HG02852 (cell line): ENCODE measurements around the gene TYSND1.
"Not testable (repeated sequence)": the region's sequence is repeated elsewhere in the genome, so short reads cannot be mapped to it uniquely, and the experiment has no call there.

ENCODE experiments used
- ATAC-seq: cut with Tn5 transposase; IDR thresholded peaks from one replicate; pipeline ENCODE4 v1.9.1; 2021; ENCODE audit warnings: mild to moderate bottlenecking, moderate library complexity; ENCODE audit not compliant: unreplicated experiment

TYSND1 gene

DNA sequence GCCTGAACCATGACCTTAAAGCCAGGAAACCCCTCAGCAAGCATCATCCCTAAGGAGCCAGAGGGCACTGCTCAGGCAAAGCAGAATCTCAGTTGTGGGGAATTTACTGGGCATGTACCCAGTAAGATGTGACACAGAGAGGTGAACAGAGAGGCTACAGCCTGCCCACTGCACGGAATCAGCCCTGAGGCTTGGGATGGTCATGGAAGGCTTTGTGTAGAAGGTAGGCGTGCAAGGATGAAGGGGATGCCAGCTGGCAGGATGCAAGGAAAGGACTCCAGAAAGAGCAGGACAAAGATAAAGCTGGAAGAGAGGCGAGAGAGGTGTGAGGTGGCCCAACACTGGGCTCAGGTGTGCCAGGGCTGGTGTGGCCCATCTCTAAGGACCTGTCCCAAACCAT lies 11.5 kb downstream of the TYSND1 start:
- no peak for ATAC-seq

DNA sequence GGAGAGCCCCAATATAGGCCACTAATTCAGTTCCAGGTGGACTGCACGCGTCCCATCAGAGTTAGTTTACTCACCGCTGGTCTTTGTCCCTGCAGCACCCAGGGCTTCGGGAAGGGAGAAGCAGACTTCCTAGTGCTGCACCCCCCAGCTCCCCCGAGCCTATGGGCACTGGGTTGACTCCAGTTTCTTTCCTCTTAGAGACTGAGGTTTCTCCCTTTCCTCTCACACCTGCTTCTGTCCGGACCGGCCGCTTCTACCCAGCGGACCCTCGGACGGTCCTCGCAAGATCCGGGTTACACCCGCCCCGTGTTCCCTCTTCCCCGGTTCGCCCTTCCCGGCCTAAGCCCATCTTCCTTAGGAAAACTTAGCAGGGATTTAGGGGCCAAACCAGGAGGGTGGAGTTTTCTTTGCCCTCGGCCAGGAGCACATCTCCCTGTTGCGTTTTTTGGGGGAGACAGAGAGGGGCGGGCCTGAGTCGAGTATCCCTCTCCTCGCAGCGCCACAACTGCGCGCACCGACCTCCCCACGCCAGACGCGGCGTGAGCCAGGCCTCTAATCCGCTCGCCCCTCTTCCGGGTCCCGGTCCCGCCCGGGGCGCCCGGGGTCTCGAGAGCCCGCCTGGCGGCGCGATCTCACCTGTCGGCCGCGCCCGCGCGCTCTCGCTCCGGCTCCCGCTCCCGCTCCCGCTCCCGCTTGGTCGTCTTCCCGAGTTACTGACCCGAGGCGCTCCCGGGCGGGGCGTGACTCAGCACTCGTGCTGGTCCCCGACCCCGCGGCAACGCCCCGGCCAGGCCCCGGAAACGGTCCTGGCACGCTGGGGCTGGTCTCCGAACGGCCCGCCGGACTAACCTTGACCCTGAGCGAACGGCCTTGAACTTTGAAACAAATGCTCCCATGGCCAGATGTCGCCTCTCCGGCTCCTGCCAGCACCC lies 14.1 kb downstream of the TYSND1 start, which contains the start of gene AIFM2:
TSS of gene AIFM2 (minus strand) at position 728 of the 932 bp plus-strand sequence. CDS start 8,741 bp downstream, outside the sequence.
- ATAC-seq: peak; percentile 81

DNA sequence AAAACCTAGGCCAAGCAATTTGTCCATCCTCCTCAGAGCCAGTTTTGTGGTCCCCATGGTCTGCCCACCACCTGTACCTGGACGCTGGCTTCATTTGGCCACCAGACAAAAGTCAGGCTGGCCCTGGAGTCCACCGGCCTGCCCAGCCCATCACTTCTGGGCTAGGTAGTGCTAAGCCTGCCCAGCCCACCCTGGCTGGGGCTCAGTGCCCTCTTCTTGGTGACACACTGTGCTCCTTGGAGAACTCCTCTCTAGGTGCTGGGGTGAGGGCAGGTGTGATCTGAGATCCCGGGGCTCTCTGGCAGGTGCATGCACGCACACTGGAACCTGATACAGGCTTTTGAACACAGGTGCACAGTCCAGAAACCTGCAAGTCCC lies 15.0 kb downstream of the TYSND1 start:
- no peak for ATAC-seq

DNA sequence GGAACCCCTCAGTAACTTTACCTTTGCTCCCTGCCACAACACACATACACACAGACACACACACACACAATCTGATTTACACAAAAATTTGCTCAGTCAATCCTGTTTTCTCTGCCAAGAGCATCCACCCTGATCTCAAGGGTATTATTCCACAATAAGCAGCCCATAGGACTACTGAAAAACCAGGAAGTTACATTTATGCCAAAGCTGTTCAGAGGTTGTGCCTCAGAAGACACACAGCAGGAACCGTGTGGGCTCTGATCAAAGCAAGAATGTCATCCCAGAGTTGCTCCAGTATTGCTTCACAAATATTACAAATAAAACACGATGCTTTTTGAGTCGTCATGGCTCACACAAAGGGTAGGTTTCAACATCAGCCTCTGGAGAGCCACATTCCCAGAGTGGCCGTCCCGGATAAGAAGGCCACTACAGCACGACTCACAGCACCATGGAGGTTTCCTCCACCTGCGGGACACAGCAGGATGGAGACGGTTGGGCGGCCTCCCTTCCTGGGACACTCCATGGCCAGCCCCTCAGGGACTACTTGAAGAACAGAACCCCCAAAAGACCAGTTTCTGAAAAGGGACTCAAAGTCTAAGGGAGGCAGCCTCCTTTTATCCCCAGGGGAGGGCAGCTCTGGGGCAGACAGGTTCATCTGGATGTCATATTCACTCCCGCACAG lies 15.5 kb downstream of the TYSND1 start:
- ATAC-seq: no peak

DNA sequence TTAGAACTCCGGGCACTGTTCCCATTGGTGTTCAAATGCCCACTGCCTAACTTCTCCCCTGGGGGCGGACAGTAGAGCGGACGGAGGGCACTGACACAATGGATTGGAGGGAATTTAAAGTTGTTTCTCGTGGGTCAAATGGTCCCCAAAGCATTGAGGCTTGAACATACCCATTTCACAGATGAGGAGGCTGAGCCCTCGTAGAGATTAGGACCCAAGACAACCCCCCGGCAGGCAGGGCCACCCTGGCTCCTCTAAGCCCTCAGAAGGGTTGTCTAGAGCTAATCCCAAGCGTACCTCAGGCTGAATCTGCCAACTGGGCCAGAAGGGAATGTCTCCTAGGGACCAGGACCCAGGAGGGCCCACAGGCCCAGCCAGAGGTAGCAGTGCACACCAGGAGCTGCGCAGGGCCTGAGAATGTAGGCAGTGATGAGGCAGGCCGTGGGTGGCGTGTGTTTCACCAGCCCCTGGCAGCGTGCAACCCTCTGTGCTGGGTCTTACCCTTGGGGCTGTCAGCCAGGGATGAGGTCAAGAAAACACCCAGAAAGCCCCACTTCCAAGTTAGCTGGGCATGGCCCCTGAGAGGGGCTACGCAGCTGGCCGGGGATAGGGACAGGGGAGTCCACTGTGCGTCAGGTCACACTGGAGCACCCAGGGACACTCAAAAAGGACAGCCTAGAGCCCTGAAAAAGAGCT lies 19.7 kb downstream of the TYSND1 start:
- ATAC-seq: no peak

DNA sequence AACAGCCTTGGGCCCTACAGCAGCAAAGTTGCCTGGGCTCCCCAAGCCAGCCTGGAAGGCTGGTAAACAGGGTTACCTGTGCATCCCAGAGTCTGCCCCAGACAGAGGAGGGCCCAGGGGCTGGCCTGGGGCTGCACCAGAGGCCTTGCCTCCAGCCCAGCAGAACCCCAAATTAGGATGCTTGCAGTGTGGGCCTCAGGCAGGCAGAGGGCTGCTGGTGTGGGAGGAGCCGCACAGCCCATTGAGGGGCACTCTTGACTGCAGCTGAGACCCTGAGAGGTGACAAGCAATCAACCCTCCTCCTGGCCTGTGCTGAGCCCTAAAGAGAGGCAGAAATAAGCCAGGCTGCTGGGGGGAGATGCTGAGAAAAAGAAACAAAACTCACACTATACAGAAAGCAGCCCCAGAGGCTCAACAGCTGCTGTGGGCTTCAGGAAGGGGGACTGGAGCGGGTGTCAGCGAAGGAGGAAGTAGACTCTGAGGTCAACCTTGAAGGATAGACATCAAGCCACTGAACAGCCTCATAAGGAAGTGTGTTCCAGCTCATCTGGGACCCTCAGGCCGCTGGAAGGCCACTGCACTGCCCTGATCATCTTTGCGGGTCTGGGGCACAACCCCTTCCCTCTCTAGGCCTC lies 20.5 kb downstream of the TYSND1 start:
- ATAC-seq: no peak

DNA sequence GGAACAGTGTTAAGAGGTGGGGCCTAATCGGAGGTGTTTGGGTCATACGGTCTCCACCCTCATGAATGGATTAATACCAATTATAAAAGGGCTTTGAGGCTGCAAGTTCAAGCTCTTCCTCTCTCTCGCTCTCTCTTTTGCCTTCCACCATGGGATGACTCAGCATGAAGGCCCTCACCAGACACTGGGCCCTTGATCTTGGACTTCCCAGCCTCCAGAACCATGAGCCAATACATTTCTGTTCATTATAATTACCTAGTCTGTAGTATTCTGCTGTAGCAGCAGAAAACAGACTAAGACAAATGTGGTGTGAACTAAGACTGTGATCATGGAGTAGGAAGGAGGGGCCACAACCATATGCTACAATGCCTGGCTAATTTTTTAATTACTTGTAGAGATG lies 21.6 kb downstream of the TYSND1 start:
- ATAC-seq: no peak

DNA sequence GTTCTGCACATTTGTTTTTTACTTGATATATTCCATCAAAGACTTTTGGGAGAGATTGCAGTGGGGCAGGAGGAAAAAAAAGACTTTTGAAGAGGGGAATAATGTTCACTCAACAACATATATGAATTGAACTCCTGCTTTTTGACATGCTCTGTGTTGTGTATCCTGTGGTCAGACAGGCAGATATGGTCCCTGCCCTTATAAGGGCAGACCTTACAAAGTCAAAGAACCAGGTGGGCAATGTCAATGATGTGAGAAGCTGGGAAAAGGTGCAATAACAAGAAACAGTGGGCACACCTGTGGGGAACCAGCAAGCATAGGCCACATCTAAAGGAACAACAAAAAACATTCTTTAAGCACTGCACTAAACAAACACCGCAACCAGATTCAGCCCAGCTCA lies 22.1 kb downstream of the TYSND1 start:
- no peak for ATAC-seq

DNA sequence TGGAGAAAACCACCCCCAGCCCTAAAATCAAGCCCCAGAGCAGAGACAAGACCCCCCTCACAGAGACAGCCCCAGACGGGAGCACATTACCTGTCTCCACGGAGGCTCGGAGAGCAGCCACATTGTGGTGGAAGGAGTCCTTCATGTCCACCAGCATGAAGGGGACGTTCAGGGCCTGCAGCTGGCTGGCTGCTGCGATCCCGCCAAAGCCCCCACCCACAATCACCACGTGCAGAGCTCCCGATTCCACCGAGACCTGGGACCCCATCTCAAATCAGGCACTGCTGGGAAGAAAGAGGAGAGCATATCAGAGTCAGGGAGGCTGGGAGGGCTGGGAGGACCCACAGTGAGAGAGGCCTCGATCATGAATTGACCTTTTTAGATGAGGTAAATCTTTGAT lies 22.7 kb downstream of the TYSND1 start:
- no peak for ATAC-seq

DNA sequence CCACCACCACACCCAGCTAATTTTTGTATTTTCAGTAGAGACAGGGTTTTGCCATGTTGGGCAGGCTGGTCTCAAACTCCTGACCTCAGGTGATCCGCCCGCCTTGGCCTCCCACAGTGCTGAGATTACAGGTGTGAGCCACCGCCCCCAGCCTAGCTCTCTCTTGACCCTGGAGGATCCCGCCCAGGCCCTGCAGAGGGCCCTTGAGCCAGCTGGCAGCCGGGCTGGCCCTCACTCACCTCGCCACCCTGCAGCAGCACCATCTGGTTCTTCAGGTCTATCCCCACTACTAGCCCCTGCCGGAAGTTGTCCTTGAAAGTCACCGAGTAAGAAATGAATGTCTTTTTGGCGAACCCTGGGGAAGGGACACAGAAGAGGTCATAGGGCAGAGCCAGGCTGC lies 23.3 kb downstream of the TYSND1 start:
- ATAC-seq: not testable (repeated sequence)

DNA sequence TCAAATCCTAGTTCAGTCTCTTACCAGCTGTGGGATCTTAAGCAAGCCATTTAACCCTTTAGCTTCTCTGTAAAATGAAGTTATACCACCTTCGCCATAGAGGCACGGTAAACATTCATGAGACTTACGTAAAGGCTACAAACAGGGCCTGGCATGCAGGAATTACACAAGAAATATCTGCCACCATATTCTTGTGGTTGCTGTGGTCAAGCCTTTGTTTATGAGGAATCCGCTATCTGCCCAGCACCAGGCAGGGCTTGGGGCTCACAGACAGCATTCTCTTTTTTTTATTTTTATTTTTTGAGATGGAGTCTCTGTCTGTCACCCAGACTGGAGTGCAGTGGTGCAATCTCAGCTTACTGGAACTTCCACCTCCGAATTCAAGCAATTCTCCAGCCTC lies 23.8 kb downstream of the TYSND1 start:
- ATAC-seq: no peak

DNA sequence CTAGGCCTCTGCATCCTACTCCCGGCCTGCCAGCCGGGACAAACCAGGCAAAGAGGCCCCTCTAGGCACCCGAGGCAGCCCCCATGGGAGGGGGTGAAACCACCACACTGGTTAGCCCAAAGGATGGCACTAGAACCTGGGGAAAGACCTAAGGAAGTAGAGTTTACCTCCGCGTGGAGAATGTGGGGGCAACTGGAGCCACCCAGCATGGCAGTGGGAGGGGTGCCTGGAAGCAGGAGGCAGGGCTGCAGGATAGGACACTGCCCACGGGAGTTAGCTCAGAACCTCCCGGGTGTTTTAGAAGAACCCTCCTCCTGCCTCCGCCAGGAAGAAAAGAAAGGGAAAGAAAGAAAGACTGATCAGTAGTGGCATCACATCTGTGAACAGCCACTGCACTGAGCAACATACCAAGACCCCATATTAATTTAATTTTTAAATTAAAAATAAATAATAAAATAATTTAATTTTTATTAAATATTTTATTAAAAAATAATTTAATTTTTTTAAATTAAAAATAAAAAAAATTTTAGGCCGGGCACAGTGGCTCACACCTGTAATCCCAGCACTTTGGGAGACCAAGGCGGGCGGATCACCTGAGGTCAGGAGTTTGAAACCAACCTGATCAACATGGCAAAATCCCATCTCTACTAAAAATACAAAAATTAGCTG lies 25.1 kb downstream of the TYSND1 start:
- no peak for ATAC-seq

DNA sequence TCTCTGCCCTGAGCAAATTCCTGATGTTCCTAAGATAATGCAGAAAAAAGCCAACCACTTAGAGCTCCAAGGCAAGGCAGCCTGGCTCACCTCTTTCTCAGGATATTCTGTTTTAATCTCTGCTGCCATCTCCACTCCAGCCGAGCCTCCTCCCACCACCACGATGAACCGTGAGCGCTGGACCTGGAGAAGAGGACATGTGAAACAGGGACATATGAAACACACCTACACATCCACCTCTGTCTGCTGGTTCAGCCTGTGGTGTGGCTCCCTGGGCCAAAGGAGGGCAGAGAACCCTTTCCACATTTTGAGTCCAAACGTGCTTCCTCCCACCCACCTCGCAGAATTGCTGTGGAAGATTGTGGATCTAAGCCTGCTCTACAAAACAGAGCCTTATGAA lies 26.1 kb downstream of the TYSND1 start:
- no peak for ATAC-seq

DNA sequence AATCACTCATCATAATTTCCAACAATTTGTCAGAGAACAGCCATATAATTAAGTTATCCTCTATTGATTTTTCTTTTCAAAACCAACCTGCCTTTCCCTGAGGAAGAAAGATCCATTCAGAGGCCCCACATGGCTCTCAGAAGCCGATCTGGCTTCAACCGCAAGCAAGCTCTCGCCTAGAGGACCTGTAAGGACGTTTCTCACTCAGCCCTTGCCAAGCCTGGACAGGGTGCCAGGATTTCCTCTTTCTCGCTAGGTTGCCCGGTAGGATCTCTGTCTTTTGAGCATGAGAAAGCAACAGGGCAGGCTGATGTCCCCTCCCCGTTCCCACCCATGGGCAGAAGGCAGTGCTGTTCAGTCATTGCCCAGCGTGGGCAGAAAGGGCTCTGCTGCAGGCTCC lies 26.9 kb downstream of the TYSND1 start:
- ATAC-seq: no peak

DNA sequence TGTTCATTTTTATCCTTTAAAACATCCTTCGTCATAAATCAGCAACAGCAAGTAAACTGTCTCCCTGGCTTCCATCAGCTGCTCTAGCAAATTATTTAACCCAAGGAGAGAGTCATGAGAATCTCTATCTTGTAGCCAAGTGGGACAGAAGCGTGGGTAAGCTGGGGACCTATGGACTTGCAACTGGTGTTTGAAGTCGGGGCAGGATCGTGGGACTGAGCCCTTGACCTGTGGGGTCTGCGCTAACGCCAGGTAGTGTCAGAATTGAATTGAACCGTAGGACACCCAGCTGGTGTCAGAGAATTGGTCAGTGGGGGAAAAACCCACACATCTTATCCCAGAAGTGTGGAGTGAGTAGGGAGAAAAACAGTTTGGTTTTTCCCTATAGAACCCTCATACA lies 27.3 kb downstream of the TYSND1 start:
- ATAC-seq: no peak

DNA sequence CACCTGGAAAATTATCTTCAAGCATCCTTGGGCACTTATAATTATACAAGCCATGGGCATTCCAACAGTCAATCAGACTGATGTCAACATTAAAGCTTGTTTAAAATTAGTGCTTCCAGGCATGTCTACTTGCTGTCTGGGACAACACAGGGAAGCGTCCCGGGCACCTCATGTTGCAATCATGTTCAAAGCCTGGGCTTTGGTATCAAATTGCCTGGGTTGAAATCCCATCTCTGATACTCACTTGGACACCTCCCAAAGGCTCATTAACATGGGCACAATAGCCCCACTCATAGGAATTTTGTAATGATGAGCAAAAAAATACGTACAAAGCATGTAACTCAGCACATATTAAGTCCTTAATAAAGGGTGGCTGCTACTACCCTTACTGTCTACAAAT lies 28.3 kb downstream of the TYSND1 start:
- no peak for ATAC-seq

DNA sequence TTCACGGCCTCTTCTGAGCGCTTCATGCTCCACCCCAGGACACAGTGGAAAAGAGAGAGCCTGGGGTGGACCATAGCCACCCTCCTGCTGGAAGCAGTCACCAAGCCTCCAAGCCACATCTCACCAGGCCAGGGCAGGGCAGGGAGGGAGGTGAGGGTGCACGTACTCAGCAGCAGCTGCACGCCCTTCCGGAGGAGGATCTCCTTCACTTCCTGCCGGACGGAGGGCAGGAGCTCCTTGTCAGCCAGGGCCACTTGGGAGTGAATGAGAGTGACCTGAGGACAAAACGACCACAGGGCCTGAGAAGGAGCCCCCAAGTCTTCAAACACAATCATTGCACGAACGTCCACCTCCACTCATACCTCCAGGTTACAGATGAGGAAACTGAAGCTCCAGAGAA lies 28.9 kb downstream of the TYSND1 start:
- ATAC-seq: no peak

DNA sequence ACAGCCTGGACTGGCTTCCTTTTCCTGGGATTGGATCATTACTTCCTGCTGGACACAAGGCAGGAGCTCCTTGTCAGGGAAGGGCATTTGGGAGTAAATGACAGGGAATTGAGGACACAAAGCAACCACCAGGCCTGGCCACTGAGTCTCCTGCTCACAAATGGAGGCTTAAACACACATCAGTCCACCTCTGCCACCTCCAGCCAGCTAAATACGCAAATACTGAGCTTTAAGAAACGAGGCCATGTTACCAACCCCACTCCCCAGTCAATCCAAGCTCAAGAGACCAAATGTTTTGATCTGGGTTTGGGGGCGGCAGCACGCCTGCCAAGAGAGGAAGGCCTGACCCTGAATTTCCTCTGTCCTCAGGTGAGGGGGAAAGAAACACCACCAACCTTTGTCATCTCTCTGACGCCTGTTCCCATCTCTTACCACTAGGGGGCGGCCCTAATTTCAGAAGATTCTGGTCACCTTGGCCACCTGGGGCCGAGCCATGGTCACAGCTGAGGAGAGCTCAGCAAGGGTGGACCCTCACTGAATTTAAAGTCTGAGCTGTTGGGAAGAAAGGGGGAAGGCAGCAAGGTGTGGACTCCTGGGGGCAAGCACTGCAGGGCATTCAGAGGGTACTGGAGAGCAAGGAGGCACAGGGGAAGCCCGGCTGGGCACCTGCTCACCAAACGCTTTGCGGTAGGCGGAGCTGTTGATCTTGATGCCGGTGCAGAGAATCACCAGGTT lies 30.4 kb downstream of the TYSND1 start:
- no peak for ATAC-seq

DNA sequence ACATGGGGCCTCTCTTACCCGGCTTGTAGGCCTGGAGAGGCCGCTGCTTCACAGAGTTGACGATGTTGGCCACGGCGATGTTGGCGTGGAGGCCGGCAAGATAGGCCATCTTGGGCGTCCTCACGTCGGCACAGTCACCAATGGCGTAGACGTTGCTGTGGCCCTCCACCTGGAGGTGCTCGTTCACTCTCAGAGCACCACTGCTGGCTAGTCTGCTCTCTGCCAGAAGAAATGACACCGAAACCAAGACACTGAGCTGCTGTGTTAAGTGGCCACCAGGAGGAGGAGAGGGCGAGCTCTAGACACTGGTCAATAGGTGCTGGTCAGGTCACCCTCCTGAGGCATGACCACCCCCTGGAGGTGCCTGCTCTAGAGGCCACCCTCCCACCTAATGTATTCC lies 31.6 kb downstream of the TYSND1 start:
- no peak for ATAC-seq

DNA sequence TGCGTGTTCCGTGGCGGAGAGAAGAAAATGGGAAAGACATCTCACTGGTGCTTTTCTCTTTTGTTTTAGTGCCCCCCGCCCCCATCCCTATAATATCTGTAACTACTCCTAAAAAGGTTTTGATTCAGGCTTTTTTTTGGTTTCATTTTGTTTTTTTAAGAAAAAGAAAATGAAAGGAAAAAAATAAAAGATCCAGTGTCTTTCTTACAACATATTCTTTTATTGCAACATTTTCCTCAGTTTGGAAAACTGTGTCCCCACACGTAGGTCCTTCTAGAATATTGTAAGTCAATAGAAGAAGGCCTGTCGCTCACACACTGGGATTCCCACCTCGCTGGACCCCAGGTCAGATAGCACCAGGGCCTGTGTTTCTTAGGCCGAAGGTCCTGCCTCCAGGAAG lies 34.4 kb downstream of the TYSND1 start:
- no peak for ATAC-seq
